Astrocyte (in vitro differentiated cells and primary cell): ENCODE measurements around the gene CD37.

Experiments
- EZH2 ChIP-seq: IDR thresholded peaks from 2 replicates; pipeline ENCODE4 v1.6.1; 2012; ENCODE audit warnings: mild to moderate bottlenecking, low read length, inconsistent platforms; ENCODE audit not compliant: insufficient read depth
- TF ChIP-seq, protein P1 (sequence below): IDR thresholded peaks from 2 replicates; pipeline ENCODE4 v1.5.1; 2011; ENCODE audit warnings: low read depth, mild to moderate bottlenecking, inconsistent platforms, low read length, moderate library complexity; ENCODE audit not compliant: insufficient read depth

DNA sequence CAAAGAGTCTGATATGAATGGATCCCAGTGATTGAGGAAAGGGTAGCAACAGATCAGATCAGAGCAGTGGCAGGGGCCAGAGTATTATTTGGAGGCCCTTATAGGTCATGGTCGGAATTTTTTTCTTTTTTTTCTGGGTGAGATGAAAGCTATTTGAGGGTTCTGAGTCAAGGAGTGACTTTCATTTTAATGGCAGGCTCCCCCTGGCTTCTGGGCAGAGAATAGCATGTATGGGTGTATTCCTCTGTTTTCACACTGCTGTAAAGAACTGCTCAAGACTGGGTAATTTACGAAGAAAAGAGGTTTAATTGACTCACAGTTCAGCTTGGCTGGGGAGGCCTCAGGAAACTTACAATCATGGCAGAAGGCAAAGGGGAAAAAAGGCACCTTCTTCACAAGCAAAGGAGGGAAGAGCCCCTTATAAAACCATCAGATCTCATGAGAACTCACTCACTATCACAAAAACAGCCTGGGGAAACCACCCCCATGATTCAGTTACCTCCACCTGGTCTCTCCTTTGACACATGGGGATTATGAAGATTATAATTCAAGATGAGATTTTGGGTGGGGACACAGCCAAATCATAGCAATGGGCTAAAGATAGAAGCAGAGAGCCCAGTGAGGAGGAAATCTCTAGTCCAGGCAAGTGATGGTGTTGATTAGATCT is 7.2 kb upstream of the CD37 start:
- TF ChIP-seq, protein P1, sequence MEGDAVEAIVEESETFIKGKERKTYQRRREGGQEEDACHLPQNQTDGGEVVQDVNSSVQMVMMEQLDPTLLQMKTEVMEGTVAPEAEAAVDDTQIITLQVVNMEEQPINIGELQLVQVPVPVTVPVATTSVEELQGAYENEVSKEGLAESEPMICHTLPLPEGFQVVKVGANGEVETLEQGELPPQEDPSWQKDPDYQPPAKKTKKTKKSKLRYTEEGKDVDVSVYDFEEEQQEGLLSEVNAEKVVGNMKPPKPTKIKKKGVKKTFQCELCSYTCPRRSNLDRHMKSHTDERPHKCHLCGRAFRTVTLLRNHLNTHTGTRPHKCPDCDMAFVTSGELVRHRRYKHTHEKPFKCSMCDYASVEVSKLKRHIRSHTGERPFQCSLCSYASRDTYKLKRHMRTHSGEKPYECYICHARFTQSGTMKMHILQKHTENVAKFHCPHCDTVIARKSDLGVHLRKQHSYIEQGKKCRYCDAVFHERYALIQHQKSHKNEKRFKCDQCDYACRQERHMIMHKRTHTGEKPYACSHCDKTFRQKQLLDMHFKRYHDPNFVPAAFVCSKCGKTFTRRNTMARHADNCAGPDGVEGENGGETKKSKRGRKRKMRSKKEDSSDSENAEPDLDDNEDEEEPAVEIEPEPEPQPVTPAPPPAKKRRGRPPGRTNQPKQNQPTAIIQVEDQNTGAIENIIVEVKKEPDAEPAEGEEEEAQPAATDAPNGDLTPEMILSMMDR: peak; percentile 36
- TF ChIP-seq EZH2: no peak
